ENCODE results near the gene PHF3.

DNA sequence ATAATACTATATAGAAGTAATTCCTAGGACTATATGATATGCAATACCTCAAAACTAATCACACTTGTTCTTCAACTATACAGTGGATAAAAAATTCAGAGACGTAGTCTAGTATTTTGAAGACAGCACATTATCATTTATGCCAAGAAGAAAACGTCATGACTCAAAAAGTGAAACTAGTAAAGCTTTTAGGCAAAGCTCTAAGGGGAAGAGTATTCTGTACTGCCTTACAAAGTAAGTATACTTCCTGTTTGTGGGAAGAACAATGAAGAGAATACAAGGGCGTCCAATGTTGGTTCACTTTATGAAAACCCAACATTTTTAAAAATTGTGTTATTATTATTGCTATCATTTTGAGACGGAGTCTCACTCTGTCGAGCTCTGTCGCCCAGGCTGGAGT is 35.5 kb upstream of the PHF3 start:
- TF ChIP-seq CTCF (IDR thresholded peaks at IDR 0.05; ENCODE audit: low read length): no peak
- TF ChIP-seq EZH2 (IDR thresholded peaks at IDR 0.05; ENCODE audit: borderline replicate concordance, low read length): no peak
